Transverse colon (tissue), 4 donors: Measurements from ENCODE around the gene PLA1A. TPM values are rescaled to one million over a fixed set of nuclear protein-coding genes. Genes with fewer than 3 reads are reported as not detected.

Experiments used
- DNase-seq: peaks from one replicate; pipeline ENCODE4 v3.0.0-alpha.2; 2019
- H3K27ac ChIP-seq, 4 donors: fragments of 200-600 bp; sonication (generic); 2 replicates each; pipeline ENCODE4 v1.5.1; 2016 to 2018; ENCODE audit warnings: inconsistent platforms in 4 of 4
- H3K27me3 ChIP-seq: fragments of 200-600 bp; sonication (generic); 2 replicates; pipeline ENCODE4 v1.5.1; 2017; ENCODE audit warnings: inconsistent platforms
- H3K36me3 ChIP-seq, 4 donors: fragments of 200-600 bp; sonication (generic); 2 replicates each; pipeline ENCODE4 v1.5.1; 2017 to 2019; ENCODE audit warnings: inconsistent platforms in 4 of 4
- H3K4me1 ChIP-seq, 4 donors: fragments of 200-600 bp; sonication (generic); 2 replicates each; pipeline ENCODE4 v1.5.1; 2017 to 2020; ENCODE audit warnings: inconsistent platforms in 4 of 4
- H3K4me3 ChIP-seq, 4 donors: fragments of 200-600 bp; sonication (generic); 1 replicate in 1 of 4; 2 replicates in 3 of 4; pipeline versions ENCODE4 v1.5.1 to v1.6.1; 2017 to 2019; ENCODE audit warnings: inconsistent platforms in 4 of 4
- H3K9me3 ChIP-seq, 2 donors: fragments of 200-600 bp; sonication (generic); 2 replicates each; pipeline ENCODE4 v1.5.1; 2017 to 2019; ENCODE audit warnings: inconsistent platforms in 2 of 2
- CTCF ChIP-seq, 5 experiments: fragments of 200-600 bp in 3 of 5; fragments of 450-650 bp in 2 of 5; sonication (generic) in 3 of 5; IDR thresholded peaks; 1 replicate in 2 of 5; 2 replicates in 3 of 5; pipeline ENCODE4 v1.5.1; 2016 to 2017; ENCODE audit warnings: antibody characterized with exemption in 5 of 5, inconsistent platforms in 3 of 5, mild to moderate bottlenecking in 2 of 5, moderate library complexity in 1 of 5
- EP300 ChIP-seq: sonication (generic); formaldehyde crosslinking; IDR thresholded peaks from one replicate; pipeline ENCODE4 v1.6.1; 2017; ENCODE audit warnings: antibody characterized with exemption, low read depth
- POLR2A ChIP-seq: fragments of 450-650 bp; IDR thresholded peaks from one replicate; pipeline ENCODE4 v1.6.1; 2016; ENCODE audit warnings: antibody characterized with exemption, mild to moderate bottlenecking, moderate library complexity
- POLR2AphosphoS5 ChIP-seq, 3 donors: sonication (generic); formaldehyde crosslinking; IDR thresholded peaks; one replicate each; pipeline ENCODE4 v1.6.1; 2016; ENCODE audit warnings: antibody characterized with exemption in 3 of 3
- WGBS, 2 donors: methylation state at CpG; one replicate each; pipeline ENCODE4 v1.1.5; 2018; ENCODE audit warnings: low coverage in 1 of 2; 5-methylcytosine and 5-hydroxymethylcytosine counted together
- in situ Hi-C, 4 donors: fragments of 200-750 bp; cut with MboI; loops; one replicate each; pipeline versions ENCODE4 v1.15.0 to v1.15.1; 2017; ENCODE audit warnings: low sequenced_read_pairs in 3 of 4, low pct_ligation_motif_present in 1 of 4, low pct_unique_long_range_greater_than_20kb in 1 of 4
- intact Hi-C: fragments of 100-400 bp; cut with DNase I; formaldehyde crosslinking; loops from one replicate; pipeline ENCODE4 v1.15.1; 2023; ENCODE audit warnings: low total_unique reads
- total RNA-seq, 4 donors: library from RNA; depleted of rRNA; stranded (reverse); fragments of >200 nt; gene quantifications; one replicate each; pipeline ENCODE4 v1.1.0, GENCODE V29; 2016

The PLA1A gene
- total RNA-seq, 4 donors from 2014 or later = 0.95 to 3.2 (median 2.2) TPM; not detected in 1

- H3K27ac ChIP-seq = peak overlapping the region in 2 of 4 donors; percentile 2 to 9
- DNase-seq = peak; percentile 28
Measured at GRCh38 chr3:119627461-119627860, 29.8 kb downstream of the PLA1A start.

GRCh38 chr3:119628390-119628789 is 30.7 kb downstream of the PLA1A start:
- Histone ChIP-seq H3K36me3 (no peaks in the 10 kb centered on the region), H3K4me1 (peaks cover 0 to 9% (median 4%) of the 10 kb centered on the region in 4 donors), H3K27me3 (no peaks in the 10 kb centered on the region), H3K27ac (peak overlapping the region in 1 of 4 donors; percentile 10), H3K9me3 (no peaks in the 10 kb centered on the region), H3K4me3 (no peak overlapping the region)
- TF ChIP-seq POLR2AphosphoS5 (IDR thresholded peaks at IDR 0.05) = no peak
- no peak for TF ChIP-seq POLR2A
- TF ChIP-seq EP300 = no peak
- no peak for TF ChIP-seq CTCF (IDR thresholded peaks at IDR 0.05)
- intact Hi-C loops = no loop called here
- in situ Hi-C loops = no loop called here
- no peak for DNase-seq
- WGBS, 2 donors = 90 to 100% methylated on average over 1 to 4 of the region's 4 CpGs

More at GRCh38 chr3:119627461-119627860, 29.8 kb downstream of the PLA1A start:
- Histone ChIP-seq H3K9me3 (no peaks in the 10 kb centered on the region), H3K27me3 (no peaks in the 10 kb centered on the region), H3K36me3 (no peaks in the 10 kb centered on the region), H3K4me3 (no peak overlapping the region), H3K4me1 (peaks cover 0 to 9% (median 4%) of the 10 kb centered on the region in 4 donors)
- WGBS, 2 donors = 62 to 92% methylated on average over 2 to 8 of the region's 8 CpGs
- in situ Hi-C loops = no loop called here
- TF ChIP-seq POLR2A (no peak), EP300 (no peak), CTCF (IDR thresholded peaks at IDR 0.05) (no peak), POLR2AphosphoS5 (IDR thresholded peaks at IDR 0.05) (no peak)
- intact Hi-C loops = no loop called here

GRCh38 chr3:119628816-119629445 is 31.2 kb downstream of the PLA1A start:
- Histone ChIP-seq H3K27ac (no peak overlapping the region), H3K4me3 (no peak overlapping the region), H3K27me3 (no peaks in the 10 kb centered on the region), H3K9me3 (no peaks in the 10 kb centered on the region), H3K36me3 (no peaks in the 10 kb centered on the region), H3K4me1 (peaks cover 0 to 9% (median 4%) of the 10 kb centered on the region in 4 donors)
- intact Hi-C loops = no loop called here
- in situ Hi-C loops = no loop called here
- no peak for TF ChIP-seq EP300
- TF ChIP-seq CTCF (IDR thresholded peaks at IDR 0.05) = no peak
- no peak for TF ChIP-seq POLR2AphosphoS5 (IDR thresholded peaks at IDR 0.05)
- no peak for TF ChIP-seq POLR2A
- no peak for DNase-seq
- WGBS, 2 donors = 35 to 86% methylated on average over 1 of the region's 1 CpG

- 71 to 82% methylated on average over 6 to 8 of the region's 8 CpGs for WGBS, 2 donors
- Histone ChIP-seq H3K27me3 (no peaks in the 10 kb centered on the region), H3K27ac (peak overlapping the region; percentile 15 to 61 (median 36)), H3K36me3 (no peaks in the 10 kb centered on the region), H3K4me1 (peaks cover 0 to 9% (median 4%) of the 10 kb centered on the region in 4 donors), H3K9me3 (no peaks in the 10 kb centered on the region), H3K4me3 (no peak overlapping the region)
- no peak for TF ChIP-seq POLR2A
- TF ChIP-seq EP300 = no peak
- no peak for TF ChIP-seq CTCF (IDR thresholded peaks at IDR 0.05)
- in situ Hi-C loops = no loop called here
- no peak for DNase-seq
- intact Hi-C loops = no loop called here
Measured at GRCh38 chr3:119630128-119630879, 32.6 kb downstream of the PLA1A start.
